Epidermal melanocyte (primary cell): Measurements from ENCODE around the gene KLHL3.

Experiments
- DNase-seq: peaks from one replicate; pipeline ENCODE4 v3.0.0; 2011; ENCODE audit warnings: low spot score; ENCODE audit not compliant: insufficient read length

The KLHL3 gene

GRCh38 chr5:137708796-137709559 lies 26.9 kb downstream of the KLHL3 start:
- no peak for DNase-seq

- DNase-seq = no peak
These were observed 27.8 kb downstream of the KLHL3 start for GRCh38 chr5:137708062-137708461.

- DNase-seq = no peak
These were observed 29.0 kb downstream of the KLHL3 start for GRCh38 chr5:137706841-137707240.

- no peak for DNase-seq
These were observed 30.8 kb downstream of the KLHL3 start for GRCh38 chr5:137705106-137705505.

- no peak for DNase-seq
These were observed 32.3 kb downstream of the KLHL3 start for GRCh38 chr5:137703565-137703964.

- no peak for DNase-seq
These were observed 35.6 kb downstream of the KLHL3 start for GRCh38 chr5:137700282-137700680.

- DNase-seq = no peak
These were observed 36.3 kb downstream of the KLHL3 start for GRCh38 chr5:137699336-137700281.

- DNase-seq = no peak
These were observed 39.4 kb downstream of the KLHL3 start for GRCh38 chr5:137696481-137696880.

- no peak for DNase-seq
These were observed 40.0 kb downstream of the KLHL3 start for GRCh38 chr5:137695651-137696428.

GRCh38 chr5:137693951-137694721 lies 41.8 kb downstream of the KLHL3 start:
- no peak for DNase-seq

- no peak for DNase-seq
These were observed 42.5 kb downstream of the KLHL3 start for GRCh38 chr5:137693307-137693950.

GRCh38 chr5:137689306-137689705 lies 46.6 kb downstream of the KLHL3 start:
- DNase-seq = no peak

- DNase-seq = no peak
These were observed 47.6 kb downstream of the KLHL3 start for GRCh38 chr5:137688210-137688840.

- no peak for DNase-seq
These were observed 51.1 kb downstream of the KLHL3 start for GRCh38 chr5:137684761-137685160.

- no peak for DNase-seq
These were observed 54.7 kb downstream of the KLHL3 start for GRCh38 chr5:137681191-137681590.

- DNase-seq = no peak
These were observed 56.0 kb downstream of the KLHL3 start for GRCh38 chr5:137679910-137680309.

- DNase-seq = no peak
These were observed 56.7 kb downstream of the KLHL3 start for GRCh38 chr5:137679195-137679594.

GRCh38 chr5:137672881-137673280 lies 63.0 kb downstream of the KLHL3 start:
- no peak for DNase-seq

GRCh38 chr5:137672001-137672400 lies 63.9 kb downstream of the KLHL3 start:
- no peak for DNase-seq

- no peak for DNase-seq
These were observed 66.1 kb downstream of the KLHL3 start for GRCh38 chr5:137669811-137670210.
